Stimulated activated CD4-positive, alpha-beta T cell treated with anti-CD3 and anti-CD28 coated beads, Interleukin-15, amount 100 ng/mL, for 1 hour (primary cell): ENCODE results near the gene SIGMAR1.
A peak's percentile ranks its signal among the peaks of the same experiment; 100 is the strongest.

Experiments used
- DNase-seq, 2 donors: peaks; one replicate each; pipeline ENCODE4 v3.0.0-alpha.2; 2020; ENCODE audit warnings: low read depth in 1 of 2, low spot score in 1 of 2

The SIGMAR1 gene

GRCh38 chr9:34606190-34606589 lies 31.4 kb downstream of the SIGMAR1 start:
- no peak for DNase-seq

- peak; percentile 62 to 73 for DNase-seq
These were observed 33.9 kb downstream of the SIGMAR1 start for GRCh38 chr9:34603610-34604231.

- no peak for DNase-seq
These were observed 35.5 kb downstream of the SIGMAR1 start for GRCh38 chr9:34601937-34602573.

- DNase-seq, result no peak
These were observed 36.7 kb downstream of the SIGMAR1 start for GRCh38 chr9:34600908-34601307.

- no peak for DNase-seq
These were observed 38.0 kb downstream of the SIGMAR1 start for GRCh38 chr9:34599546-34599945.

DNA sequence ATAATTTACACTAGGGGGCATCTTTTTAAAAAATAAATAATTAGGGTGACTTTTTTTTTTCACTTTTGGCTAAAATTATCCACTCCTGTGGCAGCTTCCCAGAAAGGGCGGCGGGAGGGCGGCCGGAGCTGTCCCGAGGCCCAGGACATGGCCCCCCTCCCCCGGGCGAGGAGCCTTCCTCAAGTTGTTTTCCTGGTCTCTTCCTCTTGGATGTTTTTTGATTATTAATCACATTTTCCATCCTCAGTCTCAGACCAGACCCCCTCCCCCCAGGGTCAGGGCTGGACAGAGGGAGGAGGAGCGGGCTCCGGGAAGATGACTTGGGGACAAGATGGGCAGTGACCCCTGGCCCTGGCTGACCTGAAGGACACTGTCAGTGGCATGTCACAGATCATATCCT lies 43.4 kb downstream of the SIGMAR1 start:
- no peak for DNase-seq

- no peak for DNase-seq
These were observed 44.5 kb downstream of the SIGMAR1 start for GRCh38 chr9:34592895-34593601.

DNA sequence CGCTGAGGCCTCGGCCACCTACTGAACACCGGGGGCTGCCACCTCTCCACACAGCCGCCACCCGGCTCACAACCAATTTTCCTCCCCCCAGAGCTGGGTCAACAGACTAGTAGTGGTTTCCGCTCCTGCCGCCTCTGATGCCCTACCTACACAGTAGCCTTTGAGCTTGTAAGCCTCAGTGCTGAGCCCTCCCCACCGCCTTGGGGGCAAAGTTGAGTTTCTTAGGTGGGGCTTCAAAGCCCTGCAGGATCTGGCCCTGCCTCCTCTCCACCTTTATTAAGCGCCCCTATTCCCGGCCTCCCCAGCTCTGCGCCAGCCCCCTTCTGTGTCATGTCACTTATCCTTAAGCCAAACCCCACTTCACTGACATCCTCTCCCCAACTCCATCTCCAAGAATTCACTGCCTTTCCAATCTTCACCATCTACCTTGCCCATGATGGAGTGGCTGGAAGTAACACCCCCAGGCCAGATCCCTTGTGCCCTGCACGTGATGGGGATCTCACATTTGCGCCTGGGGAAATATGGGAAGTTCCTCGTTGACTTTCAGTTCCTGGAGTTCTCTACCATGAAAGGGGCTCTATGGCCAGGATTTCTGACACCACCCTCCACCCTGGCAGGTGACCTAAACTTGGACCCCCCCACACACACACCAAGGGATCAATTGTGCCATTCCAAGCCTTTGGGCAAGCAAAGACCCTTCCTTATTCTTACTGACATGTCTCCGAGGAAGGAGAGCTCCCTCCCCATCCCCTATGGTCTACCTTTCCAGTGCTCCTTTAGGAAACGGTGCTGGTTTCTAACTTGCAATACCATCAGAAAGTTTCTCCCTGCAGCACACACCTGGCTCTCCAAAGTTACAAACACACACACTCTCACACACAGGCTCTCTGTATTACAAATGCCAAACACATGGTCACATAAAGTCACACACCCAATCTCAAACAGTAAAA lies 45.4 kb downstream of the SIGMAR1 start:
- DNase-seq, result no peak

GRCh38 chr9:34591248-34591916 lies 46.2 kb downstream of the SIGMAR1 start:
- peak; percentile 64 to 75 for DNase-seq

DNA sequence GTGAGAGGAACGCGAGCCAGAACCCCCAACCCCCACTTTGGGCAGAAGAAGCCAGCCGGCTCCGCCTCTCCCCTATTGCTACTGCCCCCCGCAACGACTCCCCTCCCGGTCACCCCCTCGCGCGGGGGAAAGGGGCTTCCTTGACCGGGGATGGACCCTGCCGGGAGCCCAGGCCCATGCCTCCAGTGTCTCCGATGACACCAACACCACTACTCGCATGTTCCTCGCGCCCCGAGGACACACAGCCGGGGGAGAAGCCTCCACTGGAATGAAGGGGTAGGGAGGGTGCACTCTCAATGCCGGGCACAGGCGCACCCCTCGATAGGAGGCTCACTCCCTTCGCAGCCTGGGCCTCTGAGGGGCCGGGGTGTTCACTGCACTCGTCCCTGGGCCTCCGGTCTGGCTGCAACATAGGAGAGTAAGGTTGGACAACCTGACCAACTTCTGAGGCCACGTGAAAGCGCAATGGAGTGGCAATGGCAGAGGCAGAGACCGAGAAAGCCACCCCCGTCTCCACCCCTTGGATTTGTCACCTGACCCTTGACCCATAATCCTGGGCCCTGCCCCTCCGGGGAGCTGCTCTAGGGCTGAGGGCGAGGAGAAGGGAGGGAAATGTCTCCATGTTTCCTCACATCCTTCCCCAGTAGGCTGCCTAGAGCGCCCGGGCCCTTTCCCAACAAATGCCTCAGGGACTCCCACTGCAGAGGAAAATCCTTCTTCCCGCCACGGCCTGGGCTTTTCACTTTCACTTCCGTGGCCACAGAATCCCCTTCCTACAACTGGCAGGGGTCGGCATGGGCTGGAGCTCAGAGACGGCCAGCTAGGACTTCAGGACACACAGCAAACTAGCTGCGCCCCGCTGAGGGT lies 47.0 kb downstream of the SIGMAR1 start:
- DNase-seq, result no peak

DNA sequence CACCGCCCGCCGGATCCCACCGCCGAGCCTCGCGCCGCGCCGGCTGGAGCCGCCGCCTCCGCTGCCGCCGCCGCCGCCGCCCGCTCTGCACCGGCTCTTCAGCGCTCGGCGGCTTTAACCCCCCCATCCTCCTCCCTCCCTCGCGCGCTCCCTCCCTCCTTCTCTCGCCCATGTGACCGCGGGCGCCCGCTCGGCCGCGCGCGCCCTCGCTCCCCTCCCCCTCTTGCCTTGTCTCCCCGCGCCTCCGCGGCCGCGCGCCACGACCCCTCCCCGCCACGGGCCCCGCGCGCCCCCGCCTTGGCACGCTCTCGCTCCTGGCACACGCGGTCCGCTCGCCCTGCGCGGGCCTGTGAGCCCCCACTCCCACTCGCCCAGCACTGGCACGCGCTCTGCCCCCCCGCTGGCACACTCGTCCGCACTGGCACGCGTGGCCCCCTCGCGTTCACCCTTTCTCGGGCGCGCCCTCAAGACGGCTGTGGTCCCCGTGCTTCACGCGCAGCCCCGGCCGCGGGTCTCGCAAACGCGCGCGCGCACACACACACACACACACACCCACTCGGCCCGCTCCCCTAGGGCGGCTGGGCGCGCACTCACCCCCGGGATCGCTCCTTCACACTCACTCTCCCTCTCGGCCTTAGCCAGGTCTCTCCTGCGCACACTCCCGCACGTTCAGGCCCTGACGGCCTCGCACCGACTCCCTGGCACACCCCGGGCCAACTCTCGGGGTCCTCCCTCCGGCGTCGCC lies 47.8 kb downstream of the SIGMAR1 start, which contains the start of gene CNTFR:
Gene CNTFR (minus strand): TSS at position 89 of the 745 bp plus-strand sequence. CDS start 20,743 bp downstream, outside the sequence.
- no peak for DNase-seq

GRCh38 chr9:34588671-34589635 lies 48.6 kb downstream of the SIGMAR1 start:
- DNase-seq, result no peak

DNA sequence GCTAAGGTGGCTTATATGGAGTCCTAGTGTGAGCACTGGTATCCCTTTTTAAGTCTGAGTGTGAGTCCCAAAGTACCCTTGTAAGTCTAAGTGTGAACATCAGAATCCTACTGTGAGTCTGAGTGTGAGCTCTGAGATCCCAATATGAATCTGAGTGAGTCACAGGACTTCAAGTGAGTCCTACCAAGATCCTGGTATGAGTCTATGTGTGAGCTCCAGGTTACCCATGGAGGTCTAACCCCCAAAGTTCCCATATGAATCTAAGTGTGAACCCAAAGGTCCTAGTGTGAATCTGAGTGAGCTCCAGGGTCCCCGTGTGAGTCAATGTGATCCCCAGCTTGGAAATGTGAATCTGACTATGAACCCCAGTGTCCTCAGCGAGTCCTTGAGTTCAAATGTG lies 50.3 kb downstream of the SIGMAR1 start:
- DNase-seq, result no peak

GRCh38 chr9:34585946-34586669 lies 51.5 kb downstream of the SIGMAR1 start:
- no peak for DNase-seq

- DNase-seq, result no peak
These were observed 52.6 kb downstream of the SIGMAR1 start for GRCh38 chr9:34584970-34585369.
